HCT116 (cell line): ENCODE results near the gene ETFA. TPM values are rescaled to one million over a fixed set of nuclear protein-coding genes. Genes with fewer than 3 reads are reported as not detected.

Source experiments
- ATAC-seq: fragments of 200-7000 bp; cut with Tn5 transposase; 2 replicates; pipeline ENCODE4 v1.9.1; 2020; ENCODE audit warnings: mild to moderate bottlenecking, moderate library complexity
- BruUV-seq: library from RNA; stranded (reverse); fragments of 400-500 nt; replicated peaks from 2 replicates; lab custom pipeline; 2021; lab: Mats Ljungman, UMichigan
- CTCF ChIA-PET: fragments of 300-600 bp; sonication (Branson Sonifier 250); formaldehyde crosslinking; loops from one replicate; lab custom pipeline; 2021; ENCODE audit warnings: antibody characterized with exemption; lab: Charles Lee
- POLR2A ChIA-PET: fragments of 300-600, 350-600 bp; sonication (Branson Sonifier 250); formaldehyde crosslinking; loops from one replicate; lab custom pipeline; 2021; ENCODE audit warnings: antibody characterized with exemption; lab: Charles Lee
- RAD21 ChIA-PET, 2 experiments: fragments of 300-600 bp; sonication (Branson Sonifier 250); formaldehyde crosslinking; loops; one replicate each; lab custom pipeline; 2023; ENCODE audit warnings: low total read pairs in 2 of 2; ENCODE audit not compliant: uncharacterized antibody in 2 of 2, unreplicated experiment in 2 of 2, low non-redundant PET in 1 of 2; lab: Charles Lee
- DNase-seq: peaks from one replicate; pipeline ENCODE4 v3.0.0-alpha.2; 2010; ENCODE audit warnings: low read depth, low spot score
- H2AFZ ChIP-seq: fragments of 200-600 bp; shearing (Covaris generic), sonication (generic); 2 replicates; pipeline ENCODE4 v1.6.1; 2017; ENCODE audit warnings: low read depth, mixed run types, mixed read lengths, antibody characterized with exemption, low read length; ENCODE audit not compliant: poor library complexity, severe bottlenecking
- H3K27ac ChIP-seq: 2 replicates; pipeline ENCODE4 v1.5.1; 2012; ENCODE audit warnings: low read depth, low read length
- H3K27me3 ChIP-seq: fragments of 200-600 bp; sonication (generic); 2 replicates; pipeline ENCODE4 v1.6.1; 2016; ENCODE audit warnings: mixed run types, low read length, mixed read lengths; ENCODE audit not compliant: insufficient read depth
- H3K36me3 ChIP-seq, 2 experiments: fragments of 200-500 bp in 1 of 2; fragments of 200-600 bp in 1 of 2; sonication (Bioruptor generic) in 1 of 2; sonication (generic) in 1 of 2; 2 replicates each; pipeline versions ENCODE4 v1.5.1 to v1.6.1; 2014 to 2016; ENCODE audit warnings: low read length in 2 of 2, inconsistent platforms in 1 of 2, mixed read lengths in 1 of 2, mixed run types in 1 of 2; ENCODE audit not compliant: insufficient read depth in 2 of 2, control insufficient read depth in 1 of 2
- H3K4me1 ChIP-seq, 2 experiments: fragments of 200-600 bp in 1 of 2; sonication (generic) in 1 of 2; 2 replicates each; pipeline versions ENCODE4 v1.5.1 to v1.6.1; 2012 to 2017; ENCODE audit warnings: low read length in 2 of 2, inconsistent platforms in 1 of 2, mild to moderate bottlenecking in 1 of 2, mixed read lengths in 1 of 2, mixed run types in 1 of 2, moderate library complexity in 1 of 2; ENCODE audit not compliant: insufficient read depth in 2 of 2, control insufficient read depth in 1 of 2
- H3K4me2 ChIP-seq: fragments of 200-600 bp; sonication (generic); 2 replicates; pipeline ENCODE4 v1.6.1; 2017; ENCODE audit warnings: mixed run types, low read length, mixed read lengths
- H3K4me3 ChIP-seq, 2 experiments: fragments of 200-600 bp in 1 of 2; sonication (generic) in 1 of 2; replicated peaks in 1 of 2; 2 replicates each; pipeline ENCODE4 v1.5.1; 2011 to 2016; ENCODE audit warnings: low read length in 2 of 2, control low read depth in 1 of 2, low read depth in 1 of 2, mild to moderate bottlenecking in 1 of 2, mixed read lengths in 1 of 2, mixed run types in 1 of 2
- H3K79me2 ChIP-seq: fragments of 200-600 bp; sonication (generic); 2 replicates; pipeline ENCODE4 v1.6.1; 2017; ENCODE audit warnings: mild to moderate bottlenecking, mixed run types, low read length, moderate library complexity, mixed read lengths; ENCODE audit not compliant: insufficient read depth
- H3K9ac ChIP-seq: fragments of 200-600 bp; sonication (generic); 2 replicates; pipeline ENCODE4 v1.6.1; 2016; ENCODE audit warnings: low read length, mixed read lengths
- H3K9me2 ChIP-seq: fragments of 200-600 bp; sonication (generic), shearing (Covaris generic); 2 replicates; pipeline ENCODE4 v1.6.1; 2017; ENCODE audit warnings: mixed run types, mild to moderate bottlenecking, moderate library complexity; ENCODE audit not compliant: insufficient read depth
- H3K9me3 ChIP-seq, 2 experiments: fragments of 200-500 bp in 1 of 2; fragments of 200-600 bp in 1 of 2; sonication (Bioruptor generic) in 1 of 2; sonication (generic) in 1 of 2; 2 replicates each; pipeline ENCODE4 v1.6.1; 2014 to 2017; ENCODE audit warnings: low read length in 2 of 2, mixed read lengths in 2 of 2, inconsistent platforms in 1 of 2, low read depth in 1 of 2, mild to moderate bottlenecking in 1 of 2, mixed run types in 1 of 2, moderate library complexity in 1 of 2; ENCODE audit not compliant: control insufficient read depth in 1 of 2, insufficient read depth in 1 of 2
- H4K20me1 ChIP-seq: fragments of 200-600 bp; sonication (generic), shearing (Covaris generic); 2 replicates; pipeline ENCODE4 v1.6.1; 2017; ENCODE audit warnings: mixed run types, mild to moderate bottlenecking, moderate library complexity; ENCODE audit not compliant: insufficient read depth
- ATF3 ChIP-seq: IDR thresholded peaks from 2 replicates; pipeline ENCODE4 v1.6.1; 2012
- CBX3 ChIP-seq: IDR thresholded peaks from 2 replicates; pipeline ENCODE4 v1.6.1; 2012; ENCODE audit warnings: low read depth
- CEBPB ChIP-seq: IDR thresholded peaks from 2 replicates; pipeline ENCODE4 v1.6.1; 2012; ENCODE audit warnings: low read depth
- CTCF ChIP-seq, 3 experiments: fragments of 200-600 bp in 1 of 3; sonication (generic) in 1 of 3; IDR thresholded peaks in 2 of 3; conservative IDR thresholded peaks in 1 of 3; 2 replicates each; pipeline ENCODE4 v1.5.1; 2012 to 2017; ENCODE audit warnings: low read depth in 2 of 3, low read length in 2 of 3, antibody characterized with exemption in 1 of 3, borderline replicate concordance in 1 of 3, control low read depth in 1 of 3, mild to moderate bottlenecking in 1 of 3, mixed read lengths in 1 of 3, mixed run types in 1 of 3, moderate library complexity in 1 of 3; ENCODE audit not compliant: insufficient read depth in 1 of 3
- EGR1 ChIP-seq: IDR thresholded peaks from 2 replicates; pipeline ENCODE4 v1.6.1; 2012; ENCODE audit warnings: low read depth
- ELF1 ChIP-seq: IDR thresholded peaks from 2 replicates; pipeline ENCODE4 v1.6.1; 2012; ENCODE audit warnings: low read depth, borderline replicate concordance
- EZH2 ChIP-seq: fragments of 200-600 bp; sonication (generic); IDR thresholded peaks from 2 replicates; pipeline ENCODE4 v1.6.1; 2017; ENCODE audit warnings: antibody characterized with exemption, mixed run types
- EZH2phosphoT487 ChIP-seq: fragments of 200-600 bp; IDR thresholded peaks from 2 replicates; pipeline ENCODE4 v1.6.1; 2018; ENCODE audit warnings: antibody characterized with exemption, borderline replicate concordance
- FOSL1 ChIP-seq: IDR thresholded peaks from 2 replicates; pipeline ENCODE4 v1.6.1; 2012; ENCODE audit warnings: low read depth
- JUND ChIP-seq: IDR thresholded peaks from 2 replicates; pipeline ENCODE4 v1.6.1; 2012
- MAX ChIP-seq: IDR thresholded peaks from 2 replicates; pipeline ENCODE4 v1.6.1; 2012
- POLR2A ChIP-seq: IDR thresholded peaks from 2 replicates; pipeline ENCODE4 v1.7.0; 2011; ENCODE audit warnings: borderline replicate concordance; ENCODE audit not compliant: insufficient read depth, insufficient read length; ENCODE audit errors: extremely low read depth
- POLR2AphosphoS5 ChIP-seq: IDR thresholded peaks from 2 replicates; pipeline ENCODE4 v1.6.1; 2011; ENCODE audit warnings: mild to moderate bottlenecking, low read depth, low read length, moderate library complexity
- SIN3A ChIP-seq: IDR thresholded peaks from 2 replicates; pipeline ENCODE4 v1.6.1; 2012; ENCODE audit warnings: low read depth
- SP1 ChIP-seq: IDR thresholded peaks from 2 replicates; pipeline ENCODE4 v1.6.1; 2012; ENCODE audit warnings: low read depth
- YY1 ChIP-seq: IDR thresholded peaks from 2 replicates; pipeline ENCODE4 v1.6.1; 2011; ENCODE audit warnings: low read length, low read depth, moderate library complexity, mild to moderate bottlenecking; ENCODE audit not compliant: insufficient replicate concordance; ENCODE audit errors: extremely low read depth
- ZFX ChIP-seq: fragments of 450-650 bp; IDR thresholded peaks from 2 replicates; pipeline ENCODE4 v1.6.1; 2017
- ZNF274 ChIP-seq: fragments of 200-500 bp; sonication (Bioruptor generic); IDR thresholded peaks from 2 replicates; pipeline ENCODE4 v1.6.1; 2014; ENCODE audit warnings: mild to moderate bottlenecking, low read depth, low read length, inconsistent platforms
- intact Hi-C: fragments of 100-400 bp; cut with micrococcal nuclease; formaldehyde crosslinking; loops from 2 replicates; pipeline ENCODE4 v1.10.0; 2022
- total RNA-seq: library from RNA; stranded (reverse); gene quantifications from one replicate; pipeline ENCODE4 v1.2.1, GENCODE V29; 2021; ENCODE audit not compliant: unreplicated experiment
- TF ChIP-seq, protein P1 (sequence below): IDR thresholded peaks from 2 replicates; pipeline ENCODE4 v1.6.1; 2011; ENCODE audit warnings: mild to moderate bottlenecking, low read length, moderate library complexity; ENCODE audit not compliant: insufficient replicate concordance; ENCODE audit errors: extremely low read depth
- TF ChIP-seq, protein P2 (sequence below): IDR thresholded peaks from 2 replicates; pipeline ENCODE4 v1.6.1; 2012; ENCODE audit warnings: low read depth

ETFA gene
- total RNA-seq, 1 experiment from 2014 or later: 144 TPM

- Histone ChIP-seq H3K27me3 (no peaks in the 10 kb centered on the region), H3K9me3 (no peaks in the 10 kb centered on the region), H3K36me3 (no peaks in the 10 kb centered on the region), H3K9ac (no peak overlapping the region), H3K9me2 (no peaks in the 10 kb centered on the region), H3K4me3 (no peak overlapping the region), H3K4me1 (peaks cover 0 to 10% of the 10 kb centered on the region in 2 experiments; a peak in 3 of 4 replicates), H3K27ac (no peak overlapping the region), H2AFZ (no peak overlapping the region), H4K20me1 (no peaks in the 10 kb centered on the region), H3K79me2 (no peaks in the 10 kb centered on the region), H3K4me2 (no peak overlapping the region)
- no TSS peak for BruUV-seq
- ChIA-PET POLR2A (no interaction called here), RAD21 (no interaction called here), CTCF (no interaction called here)
- ATAC-seq (no peak), DNase-seq (no peak)
- intact Hi-C loops: no loop called here
- TF ChIP-seq POLR2AphosphoS5 (no peak), SIN3A (no peak), EGR1 (no peak), FOSL1 (no peak), ZFX (no peak), YY1 (no peak), ZNF274 (no peak), CEBPB (no peak), EZH2 (no peak), ELF1 (no peak), SP1 (no peak), JUND (no peak), CTCF (IDR thresholded peaks at IDR 0.05 in 2 of 3, conservative IDR thresholded peaks at IDR 0.05 in 1 of 3; ENCODE audit: borderline replicate concordance in 1 of 3, insufficient read depth in 1 of 3, low read depth in 2 of 3, low read length in 2 of 3) (no peak), MAX (no peak), CBX3 (no peak), POLR2A (no peak), ATF3 (no peak), EZH2phosphoT487 (no peak)
- TF ChIP-seq, protein P1, sequence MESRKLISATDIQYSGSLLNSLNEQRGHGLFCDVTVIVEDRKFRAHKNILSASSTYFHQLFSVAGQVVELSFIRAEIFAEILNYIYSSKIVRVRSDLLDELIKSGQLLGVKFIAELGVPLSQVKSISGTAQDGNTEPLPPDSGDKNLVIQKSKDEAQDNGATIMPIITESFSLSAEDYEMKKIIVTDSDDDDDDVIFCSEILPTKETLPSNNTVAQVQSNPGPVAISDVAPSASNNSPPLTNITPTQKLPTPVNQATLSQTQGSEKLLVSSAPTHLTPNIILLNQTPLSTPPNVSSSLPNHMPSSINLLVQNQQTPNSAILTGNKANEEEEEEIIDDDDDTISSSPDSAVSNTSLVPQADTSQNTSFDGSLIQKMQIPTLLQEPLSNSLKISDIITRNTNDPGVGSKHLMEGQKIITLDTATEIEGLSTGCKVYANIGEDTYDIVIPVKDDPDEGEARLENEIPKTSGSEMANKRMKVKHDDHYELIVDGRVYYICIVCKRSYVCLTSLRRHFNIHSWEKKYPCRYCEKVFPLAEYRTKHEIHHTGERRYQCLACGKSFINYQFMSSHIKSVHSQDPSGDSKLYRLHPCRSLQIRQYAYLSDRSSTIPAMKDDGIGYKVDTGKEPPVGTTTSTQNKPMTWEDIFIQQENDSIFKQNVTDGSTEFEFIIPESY: no peak
- TF ChIP-seq, protein P2, sequence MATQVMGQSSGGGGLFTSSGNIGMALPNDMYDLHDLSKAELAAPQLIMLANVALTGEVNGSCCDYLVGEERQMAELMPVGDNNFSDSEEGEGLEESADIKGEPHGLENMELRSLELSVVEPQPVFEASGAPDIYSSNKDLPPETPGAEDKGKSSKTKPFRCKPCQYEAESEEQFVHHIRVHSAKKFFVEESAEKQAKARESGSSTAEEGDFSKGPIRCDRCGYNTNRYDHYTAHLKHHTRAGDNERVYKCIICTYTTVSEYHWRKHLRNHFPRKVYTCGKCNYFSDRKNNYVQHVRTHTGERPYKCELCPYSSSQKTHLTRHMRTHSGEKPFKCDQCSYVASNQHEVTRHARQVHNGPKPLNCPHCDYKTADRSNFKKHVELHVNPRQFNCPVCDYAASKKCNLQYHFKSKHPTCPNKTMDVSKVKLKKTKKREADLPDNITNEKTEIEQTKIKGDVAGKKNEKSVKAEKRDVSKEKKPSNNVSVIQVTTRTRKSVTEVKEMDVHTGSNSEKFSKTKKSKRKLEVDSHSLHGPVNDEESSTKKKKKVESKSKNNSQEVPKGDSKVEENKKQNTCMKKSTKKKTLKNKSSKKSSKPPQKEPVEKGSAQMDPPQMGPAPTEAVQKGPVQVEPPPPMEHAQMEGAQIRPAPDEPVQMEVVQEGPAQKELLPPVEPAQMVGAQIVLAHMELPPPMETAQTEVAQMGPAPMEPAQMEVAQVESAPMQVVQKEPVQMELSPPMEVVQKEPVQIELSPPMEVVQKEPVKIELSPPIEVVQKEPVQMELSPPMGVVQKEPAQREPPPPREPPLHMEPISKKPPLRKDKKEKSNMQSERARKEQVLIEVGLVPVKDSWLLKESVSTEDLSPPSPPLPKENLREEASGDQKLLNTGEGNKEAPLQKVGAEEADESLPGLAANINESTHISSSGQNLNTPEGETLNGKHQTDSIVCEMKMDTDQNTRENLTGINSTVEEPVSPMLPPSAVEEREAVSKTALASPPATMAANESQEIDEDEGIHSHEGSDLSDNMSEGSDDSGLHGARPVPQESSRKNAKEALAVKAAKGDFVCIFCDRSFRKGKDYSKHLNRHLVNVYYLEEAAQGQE: no peak
These were observed 17.7 kb upstream of the ETFA start for GRCh38 chr15:76328958-76329357.
